Epidermal melanocyte (primary cell): Measurements from ENCODE around the gene ETDC.

Experiments
- DNase-seq: peaks from one replicate; pipeline ENCODE4 v3.0.0; 2011; ENCODE audit warnings: low spot score; ENCODE audit not compliant: insufficient read length

ETDC gene

DNA sequence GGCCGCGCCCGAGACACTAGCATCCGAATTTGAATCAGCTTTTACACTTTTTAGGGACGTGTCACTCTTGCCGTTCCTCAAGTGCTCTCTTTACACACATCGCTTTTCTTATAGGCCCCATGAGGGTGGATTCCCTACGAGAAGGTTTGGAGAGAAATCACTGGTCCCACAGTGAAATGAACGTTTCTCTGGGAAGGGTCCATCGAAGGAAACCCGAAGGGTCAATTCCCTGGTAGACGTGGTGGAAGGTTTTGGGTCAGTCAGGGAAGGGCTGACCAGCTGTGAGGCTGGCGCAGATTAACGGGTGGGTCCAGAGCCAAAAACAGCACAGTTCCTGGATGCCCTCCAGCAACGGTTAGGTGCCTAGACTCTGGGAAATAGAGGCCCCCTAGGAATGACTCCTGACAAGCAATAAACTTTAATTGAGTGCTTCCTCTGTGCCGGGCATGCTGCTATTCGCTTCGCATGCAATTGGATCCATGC, 35.9 kb downstream of the ETDC start:
- DNase-seq: no peak

DNA sequence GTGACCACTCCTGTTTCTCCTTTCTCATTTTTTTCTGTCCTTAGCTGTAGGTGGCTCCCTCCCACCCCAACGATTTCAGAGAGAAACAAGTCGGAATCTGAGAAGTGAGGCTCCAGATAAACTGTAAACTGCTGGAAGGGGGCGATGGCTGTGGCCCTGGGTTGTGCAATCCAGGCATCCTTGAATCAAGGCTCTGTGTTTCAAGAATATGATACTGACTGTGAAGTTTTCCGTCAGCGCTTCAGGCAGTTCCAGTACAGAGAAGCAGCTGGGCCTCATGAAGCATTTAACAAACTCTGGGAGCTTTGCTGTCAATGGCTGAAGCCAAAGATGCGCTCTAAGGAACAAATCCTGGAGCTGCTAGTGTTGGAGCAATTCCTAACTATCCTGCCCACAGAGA, 37.7 kb downstream of the ETDC start:
- DNase-seq: no peak

- no peak for DNase-seq
Observed at GRCh38 chrX:135347381-135348016, 38.2 kb downstream of the ETDC start.

DNA sequence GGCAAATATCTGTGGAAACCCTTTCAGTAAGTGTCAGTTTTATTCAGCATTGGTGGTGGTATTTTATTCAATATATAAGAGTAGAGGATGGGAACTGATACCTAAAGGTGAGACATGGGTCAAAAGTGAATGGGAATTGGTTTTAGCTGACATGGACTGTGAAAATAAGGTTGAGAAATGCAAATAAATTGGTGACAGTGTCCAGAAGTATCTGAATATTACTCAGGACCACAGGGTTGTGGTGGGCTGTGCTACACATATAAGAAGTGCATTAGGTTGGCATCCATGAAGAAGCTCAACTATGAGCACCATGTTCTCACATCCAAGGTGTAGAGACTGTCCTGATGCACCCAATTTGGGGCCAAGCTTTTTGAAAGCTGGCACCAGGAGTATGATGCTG, 45.0 kb downstream of the ETDC start:
- no peak for DNase-seq
